ENCODE measurements around the gene SNED1.

- TF ChIP-seq CTCF (IDR thresholded peaks at IDR 0.05) (no peak), POLR2A (IDR thresholded peaks at IDR 0.05) (no peak)
These were observed 29.4 kb upstream of the SNED1 start for GRCh38 chr2:240968731-240969624.

Measured in sigmoid colon (tissue), 3 donors.